ENCODE measurements around the gene FAM3D. TPM values are rescaled to one million over a fixed set of nuclear protein-coding genes. Genes with fewer than 3 reads are reported as not detected.

The FAM3D gene
- total RNA-seq, 1 donor from 2014 or later: 5.8 TPM

DNA sequence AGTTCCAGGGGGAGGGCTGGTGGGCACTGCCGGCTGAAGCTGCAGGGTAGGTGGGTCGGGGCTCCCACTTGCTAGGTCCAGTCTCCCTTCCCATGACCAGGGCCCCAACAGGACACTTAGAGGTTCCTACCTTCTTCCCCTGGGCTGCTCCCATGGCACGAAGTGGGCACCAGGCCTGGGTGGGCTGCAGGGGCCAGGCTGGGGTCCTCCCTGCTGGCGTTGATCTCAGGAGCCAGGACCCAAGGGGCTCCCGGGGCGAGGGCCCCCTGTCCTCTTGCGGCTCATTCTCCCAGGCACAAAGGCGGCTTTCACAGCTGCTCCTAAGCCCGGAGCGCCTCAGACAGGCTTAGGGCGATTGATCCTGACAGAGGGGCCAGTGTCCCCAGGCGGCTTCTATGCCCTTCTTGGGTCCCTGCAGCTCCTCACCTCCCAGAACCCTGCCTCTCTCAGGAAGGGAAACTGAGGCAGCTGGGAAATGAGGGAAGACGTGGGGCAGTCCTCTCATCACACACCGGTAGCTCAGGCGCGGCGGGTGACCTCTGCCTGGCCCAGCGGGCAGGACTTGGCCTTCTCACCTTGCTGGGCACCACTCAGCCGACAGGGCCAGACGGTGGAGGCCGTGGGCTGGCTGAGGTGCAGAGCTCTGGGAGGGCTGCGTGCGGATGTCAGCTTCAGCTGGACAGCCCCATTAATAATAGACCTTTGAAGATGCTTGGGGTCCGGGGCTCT is 39.6 kb downstream of the FAM3D start:
- Histone ChIP-seq H3K4me1 (peaks cover 34% of the 10 kb centered on the region), H3K36me3 (no peaks in the 10 kb centered on the region), H3K27ac (no peak overlapping the region), H3K4me3 (no peak overlapping the region), H3K27me3 (ENCODE audit: low read depth) (no peaks in the 10 kb centered on the region), H3K9me3 (no peaks in the 10 kb centered on the region)
- intact Hi-C loops (cut with DNase I): loop anchor here (10.0 kb wide), 1 partner anchor 52 kb away; the partner anchor contains the start of gene FAM107A
- ATAC-seq (no peak), DNase-seq (no peak)
- TF ChIP-seq, protein P1, sequence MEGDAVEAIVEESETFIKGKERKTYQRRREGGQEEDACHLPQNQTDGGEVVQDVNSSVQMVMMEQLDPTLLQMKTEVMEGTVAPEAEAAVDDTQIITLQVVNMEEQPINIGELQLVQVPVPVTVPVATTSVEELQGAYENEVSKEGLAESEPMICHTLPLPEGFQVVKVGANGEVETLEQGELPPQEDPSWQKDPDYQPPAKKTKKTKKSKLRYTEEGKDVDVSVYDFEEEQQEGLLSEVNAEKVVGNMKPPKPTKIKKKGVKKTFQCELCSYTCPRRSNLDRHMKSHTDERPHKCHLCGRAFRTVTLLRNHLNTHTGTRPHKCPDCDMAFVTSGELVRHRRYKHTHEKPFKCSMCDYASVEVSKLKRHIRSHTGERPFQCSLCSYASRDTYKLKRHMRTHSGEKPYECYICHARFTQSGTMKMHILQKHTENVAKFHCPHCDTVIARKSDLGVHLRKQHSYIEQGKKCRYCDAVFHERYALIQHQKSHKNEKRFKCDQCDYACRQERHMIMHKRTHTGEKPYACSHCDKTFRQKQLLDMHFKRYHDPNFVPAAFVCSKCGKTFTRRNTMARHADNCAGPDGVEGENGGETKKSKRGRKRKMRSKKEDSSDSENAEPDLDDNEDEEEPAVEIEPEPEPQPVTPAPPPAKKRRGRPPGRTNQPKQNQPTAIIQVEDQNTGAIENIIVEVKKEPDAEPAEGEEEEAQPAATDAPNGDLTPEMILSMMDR (IDR thresholded peaks at IDR 0.05): no peak

DNA sequence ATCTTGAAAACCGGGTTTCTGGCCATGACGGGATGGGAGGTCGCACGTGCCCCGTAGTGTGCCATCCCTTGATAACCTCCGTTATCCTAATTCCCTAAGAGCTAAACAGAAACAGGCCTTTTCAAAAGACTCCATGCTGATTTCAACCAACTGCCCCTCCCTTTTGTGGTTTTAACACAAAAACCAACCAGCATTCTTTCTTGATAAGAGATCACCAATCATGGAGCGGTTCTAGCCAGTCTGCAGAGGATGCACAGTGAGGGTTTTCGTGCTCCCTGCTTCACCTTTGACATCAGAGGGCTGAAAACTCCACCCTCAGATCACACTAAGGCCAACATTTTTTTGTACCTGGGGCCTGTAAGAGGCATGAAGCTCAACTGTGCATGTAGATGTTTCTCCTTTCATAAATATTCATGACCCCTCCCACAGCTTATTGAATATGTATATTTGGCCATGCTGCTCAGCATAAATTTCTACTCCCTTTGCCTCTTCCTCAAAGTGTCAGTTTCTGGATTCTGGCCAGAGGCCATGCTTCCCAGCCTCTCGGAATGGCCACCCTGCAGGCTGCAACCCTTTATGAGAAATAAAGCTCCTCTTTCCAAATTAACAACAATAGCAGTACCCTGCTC is 41.3 kb downstream of the FAM3D start:
- Histone ChIP-seq H3K27me3 (ENCODE audit: low read depth) (no peaks in the 10 kb centered on the region), H3K36me3 (no peaks in the 10 kb centered on the region), H3K4me3 (no peak overlapping the region), H3K4me1 (peaks cover 34% of the 10 kb centered on the region), H3K9me3 (no peaks in the 10 kb centered on the region), H3K27ac (no peak overlapping the region)
- DNase-seq: no peak
- no peak for ATAC-seq
- intact Hi-C loops (cut with DNase I): loop anchor here (10.0 kb wide), 1 partner anchor 51 kb away; the partner anchor contains the start of gene FAM107A
- TF ChIP-seq, protein P1 (IDR thresholded peaks at IDR 0.05): no peak

DNA sequence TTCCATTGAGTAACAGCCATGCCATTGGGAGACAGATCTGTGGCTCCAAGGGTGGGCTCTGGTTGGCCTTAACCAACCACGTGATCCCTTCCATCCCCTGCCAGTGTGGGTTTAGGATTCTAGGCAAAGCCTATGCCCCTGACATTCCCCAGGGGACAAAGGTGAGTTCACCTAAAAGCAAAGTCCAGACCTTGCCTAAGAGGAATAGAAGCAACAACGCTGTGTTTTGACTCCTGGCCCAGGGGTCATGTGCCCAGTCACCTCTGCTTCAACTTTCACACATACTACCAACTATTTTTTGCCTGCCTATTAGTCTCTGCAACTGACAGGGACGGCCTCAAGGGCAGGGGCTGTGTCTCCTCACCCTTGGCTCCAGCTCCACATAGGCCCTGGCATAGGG is 42.0 kb downstream of the FAM3D start:
- TF ChIP-seq, protein P1 (IDR thresholded peaks at IDR 0.05): no peak
- Histone ChIP-seq H3K36me3 (no peaks in the 10 kb centered on the region), H3K4me3 (no peak overlapping the region), H3K9me3 (no peaks in the 10 kb centered on the region), H3K4me1 (peaks cover 27% of the 10 kb centered on the region), H3K27me3 (ENCODE audit: low read depth) (no peaks in the 10 kb centered on the region), H3K27ac (no peak overlapping the region)
- ATAC-seq (no peak), DNase-seq (no peak)
- intact Hi-C loops (cut with DNase I): loop anchor here (10.0 kb wide), 1 partner anchor 50 kb away; the partner anchor contains the start of gene FAM107A

DNA sequence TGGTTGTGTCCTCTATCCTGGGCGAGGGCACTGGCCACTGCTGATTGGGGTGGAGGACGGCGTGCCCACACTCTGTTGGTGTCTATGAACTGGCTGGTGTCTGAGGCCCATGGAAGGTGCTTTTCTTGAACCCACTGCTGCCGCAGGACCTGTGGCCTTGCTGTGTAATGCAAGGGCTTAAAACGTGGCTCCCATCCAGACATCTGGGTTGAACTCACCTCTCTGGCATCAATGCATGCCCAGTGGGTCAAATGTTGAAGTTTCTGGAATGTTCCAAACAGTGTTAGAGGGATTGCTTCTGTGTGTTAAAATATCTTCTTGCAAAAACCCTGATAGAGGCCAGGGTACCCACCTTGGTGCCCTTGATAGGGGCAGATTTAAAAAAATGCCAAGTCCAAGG is 42.6 kb downstream of the FAM3D start:
- no peak for ATAC-seq
- intact Hi-C loops (cut with DNase I): loop anchor here (10.0 kb wide), 1 partner anchor 49 kb away; the partner anchor contains the start of gene FAM107A

DNA sequence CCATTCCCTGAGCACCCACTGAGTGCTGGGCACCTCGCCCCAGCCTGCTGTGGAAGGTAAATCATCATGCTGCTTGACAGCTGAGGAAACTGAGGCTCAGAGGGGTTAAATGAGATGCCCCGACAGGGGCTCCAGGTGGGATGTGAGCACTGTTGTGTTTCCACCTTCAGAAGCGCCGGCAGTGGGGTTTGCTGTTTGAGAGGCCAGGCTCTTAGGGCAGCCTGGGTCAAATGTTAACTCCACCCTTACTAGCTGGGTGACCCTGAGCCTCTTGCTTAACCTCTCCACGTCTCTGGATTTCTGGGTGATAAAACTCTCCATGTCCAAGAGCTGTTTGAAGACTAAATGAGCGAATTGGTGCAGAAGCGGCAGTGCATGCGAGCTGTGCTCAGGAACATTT is 43.1 kb downstream of the FAM3D start:
- H3K4me3 ChIP-seq: no peak overlapping the region
- no peaks in the 10 kb centered on the region for H3K36me3 ChIP-seq
- ATAC-seq: no peak
- intact Hi-C loops (cut with DNase I): loop anchor here (10.0 kb wide), 1 partner anchor 49 kb away; the partner anchor contains the start of gene FAM107A
- no peaks in the 10 kb centered on the region for H3K9me3 ChIP-seq
- TF ChIP-seq, protein P1 (IDR thresholded peaks at IDR 0.05): no peak
- no peak for DNase-seq
- H3K27me3 ChIP-seq (ENCODE audit: low read depth): no peaks in the 10 kb centered on the region
- no peak overlapping the region for H3K27ac ChIP-seq
- H3K4me1 ChIP-seq: peaks cover 16% of the 10 kb centered on the region

More for the DNA sequence above, 42.6 kb downstream of the FAM3D start:
- Histone ChIP-seq H3K27ac (no peak overlapping the region), H3K4me3 (no peak overlapping the region), H3K36me3 (no peaks in the 10 kb centered on the region), H3K4me1 (peaks cover 21% of the 10 kb centered on the region), H3K27me3 (ENCODE audit: low read depth) (no peaks in the 10 kb centered on the region), H3K9me3 (no peaks in the 10 kb centered on the region)
- no peak for DNase-seq
- TF ChIP-seq, protein P1 (IDR thresholded peaks at IDR 0.05): no peak

All from lower lobe of right lung (tissue), 2 donors.